HS-5 (cell line): ENCODE results near the gene ABCB6.

ENCODE experiments used
- DNase-seq: peaks from one replicate; pipeline ENCODE4 v3.0.0-alpha.2; 2012; ENCODE audit warnings: low read depth

ABCB6 gene

GRCh38 chr2:219245148-219245898 lies 26.6 kb upstream of the ABCB6 start, which contains the start of the genes GLB1L and STK16:
Gene GLB1L (minus strand): TSS chr2:219245444. CDS start chr2:219243573, 1,871 bp downstream.
Gene STK16 (plus strand): TSS chr2:219245479. CDS start chr2:219246000, 521 bp downstream.
- peak; percentile 79 for DNase-seq

- DNase-seq: no peak
Observed at GRCh38 chr2:219244789-219245147, 26.0 kb upstream of the ABCB6 start.

GRCh38 chr2:219243291-219243761 lies 24.6 kb upstream of the ABCB6 start:
- DNase-seq: no peak

GRCh38 chr2:219234331-219234730 lies 15.6 kb upstream of the ABCB6 start:
- no peak for DNase-seq

- peak; percentile 49 for DNase-seq
Observed at GRCh38 chr2:219230059-219230540, 11.3 kb upstream of the ABCB6 start.

GRCh38 chr2:219229305-219230058 lies 10.7 kb upstream of the ABCB6 start, which contains the start of the genes ANKZF1 and ATG9A:
Gene ANKZF1 (plus strand): TSS chr2:219229806. CDS start chr2:219230258, 452 bp downstream.
Gene ATG9A (minus strand): TSS chr2:219229636. CDS start chr2:219228024, 1,612 bp downstream.
- DNase-seq: peak; percentile 89

- no peak for DNase-seq
Observed at GRCh38 chr2:219228911-219229304, 10.2 kb upstream of the ABCB6 start.

- DNase-seq: no peak
Observed at GRCh38 chr2:219228041-219228910, 9.5 kb upstream of the ABCB6 start.

- DNase-seq: no peak
Observed at GRCh38 chr2:219225350-219225749, 6.6 kb upstream of the ABCB6 start.

GRCh38 chr2:219223831-219224610 lies 5.3 kb upstream of the ABCB6 start:
- DNase-seq: no peak

- DNase-seq: no peak
Observed at GRCh38 chr2:219221957-219222518, 3.3 kb upstream of the ABCB6 start.

GRCh38 chr2:219220652-219221402 lies 2.1 kb upstream of the ABCB6 start:
- DNase-seq: no peak

- DNase-seq: no peak
Observed at GRCh38 chr2:219219784-219220532, 1.2 kb upstream of the ABCB6 start.

GRCh38 chr2:219218217-219218731 lies 484 bp downstream of the ABCB6 start:
- peak; percentile 47 for DNase-seq

- DNase-seq: no peak
Observed at GRCh38 chr2:219216535-219216915, 2.2 kb downstream of the ABCB6 start.

- no peak for DNase-seq
Observed at GRCh38 chr2:219215871-219216534, 2.8 kb downstream of the ABCB6 start.

- no peak for DNase-seq
Observed at GRCh38 chr2:219214786-219215185, 4.0 kb downstream of the ABCB6 start.

GRCh38 chr2:219214141-219214540 lies 4.6 kb downstream of the ABCB6 start:
- no peak for DNase-seq
